Activated gamma-delta T cell treated with anti-CD3 and anti-CD28 coated beads, Interleukin-2, amount 50 U/mL, for 16 hours (primary cell): ENCODE results near the gene ZFTA.

Experiments used
- DNase-seq: peaks from one replicate; pipeline ENCODE4 v3.0.0-alpha.2; 2020; ENCODE audit warnings: low read depth

Gene ZFTA

DNA sequence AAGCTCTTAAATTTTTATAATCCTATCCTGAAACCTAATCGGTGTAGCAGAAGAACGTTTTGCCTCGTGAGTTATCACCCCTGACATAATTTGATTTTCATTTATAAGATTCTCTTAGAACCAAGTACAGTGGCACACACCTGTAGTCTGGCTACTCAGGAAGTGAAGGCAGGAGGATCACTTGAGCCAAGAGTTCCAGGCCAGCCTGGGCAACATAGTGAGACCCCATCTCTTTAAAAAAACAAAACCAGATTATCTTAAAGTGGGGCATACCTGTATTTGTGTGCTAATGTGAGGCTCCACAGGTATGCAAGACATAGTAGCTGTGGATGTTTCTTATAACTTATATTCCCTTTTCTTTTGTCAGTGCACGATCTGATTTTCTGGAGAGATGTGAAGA is 19.0 kb downstream of the ZFTA start:
- DNase-seq = no peak

DNA sequence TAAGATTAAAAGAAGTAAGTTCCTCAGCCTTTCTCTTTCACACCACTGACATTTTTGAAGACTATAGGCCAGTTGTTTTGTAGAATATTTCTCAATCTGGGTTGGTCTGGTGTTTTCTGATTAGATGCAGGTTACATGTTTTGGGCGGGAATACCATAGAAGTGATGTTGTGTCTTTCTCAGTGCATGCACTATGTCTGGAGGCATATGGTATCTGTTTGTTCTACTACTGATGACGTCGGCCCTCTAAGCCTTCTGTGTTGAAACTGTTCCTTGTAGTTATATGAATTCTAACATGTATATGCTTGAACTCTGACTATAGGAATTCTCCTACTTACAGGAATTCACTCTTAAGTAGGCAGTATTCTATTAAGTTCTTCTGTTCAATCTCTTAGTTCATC is 21.6 kb downstream of the ZFTA start:
- no peak for DNase-seq

DNA sequence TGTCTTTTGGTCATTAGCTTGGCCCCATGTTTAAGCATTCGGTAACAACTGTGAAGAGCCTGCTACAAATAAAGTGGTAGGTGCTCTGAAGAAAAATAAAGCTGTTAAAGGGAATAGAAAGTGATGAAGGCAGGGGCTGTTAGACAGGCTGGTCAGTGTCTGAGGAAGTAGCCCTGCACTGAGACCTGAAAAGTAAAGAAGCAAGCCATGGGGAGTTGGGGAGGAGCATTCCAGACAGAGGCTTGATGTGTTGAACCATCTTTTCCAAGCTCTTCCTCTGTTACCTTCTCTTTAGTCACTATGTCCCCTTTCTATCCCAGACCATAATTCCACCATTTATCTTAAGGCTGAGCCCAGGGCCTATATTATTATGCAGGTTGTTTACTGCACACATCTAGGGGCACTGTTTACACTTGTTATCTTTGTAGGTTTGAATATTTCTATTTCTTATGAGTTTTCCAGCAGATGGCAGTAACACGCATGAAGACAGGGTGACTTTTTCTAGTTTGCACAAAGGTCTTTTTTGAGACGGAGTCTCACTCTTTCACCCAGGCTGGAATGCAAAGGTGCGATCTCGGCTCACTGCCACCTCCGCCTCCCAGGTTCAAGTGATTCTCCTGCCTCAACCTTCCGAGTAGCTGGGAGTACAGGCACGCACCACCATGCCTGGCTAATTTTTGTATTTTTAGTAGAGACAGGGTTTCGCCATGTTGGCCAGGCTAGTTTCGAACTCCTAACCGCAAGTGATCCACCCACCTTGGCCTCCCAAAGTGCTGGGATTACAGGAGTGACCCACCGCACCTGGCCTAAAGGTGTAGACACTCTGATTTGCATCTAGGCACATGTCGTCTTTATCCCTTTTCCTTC is 23.0 kb downstream of the ZFTA start:
- no peak for DNase-seq

DNA sequence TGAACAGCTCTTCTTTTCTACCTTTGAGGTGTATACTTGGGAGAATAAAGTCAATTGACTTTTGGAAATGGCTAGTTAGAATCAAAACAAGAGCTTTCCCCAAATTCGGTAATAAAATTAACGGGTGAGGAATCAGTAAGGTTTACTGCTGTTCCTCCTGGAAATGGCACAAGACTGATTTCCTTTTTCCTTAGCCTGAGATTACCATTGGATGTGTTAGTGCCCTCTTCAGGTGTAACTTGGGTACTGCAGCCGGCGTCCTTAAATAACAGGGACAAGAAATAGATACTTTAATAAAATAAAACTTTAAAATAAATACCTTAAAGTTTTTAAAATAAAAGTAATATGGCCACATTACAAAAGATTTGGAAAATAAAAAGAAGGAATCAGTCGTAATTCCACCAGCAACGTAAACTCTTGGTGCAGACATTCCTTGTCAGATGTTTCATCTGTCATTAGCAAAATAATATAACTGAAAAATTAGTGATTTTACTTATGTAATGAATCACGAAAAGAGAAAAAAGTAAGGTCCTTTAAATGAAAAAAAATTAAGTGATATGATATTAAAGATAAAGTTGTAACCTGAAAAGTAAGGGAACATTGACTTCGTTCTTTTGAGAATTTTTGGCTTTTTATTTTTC is 29.7 kb downstream of the ZFTA start:
- peak; percentile 51 for DNase-seq

DNA sequence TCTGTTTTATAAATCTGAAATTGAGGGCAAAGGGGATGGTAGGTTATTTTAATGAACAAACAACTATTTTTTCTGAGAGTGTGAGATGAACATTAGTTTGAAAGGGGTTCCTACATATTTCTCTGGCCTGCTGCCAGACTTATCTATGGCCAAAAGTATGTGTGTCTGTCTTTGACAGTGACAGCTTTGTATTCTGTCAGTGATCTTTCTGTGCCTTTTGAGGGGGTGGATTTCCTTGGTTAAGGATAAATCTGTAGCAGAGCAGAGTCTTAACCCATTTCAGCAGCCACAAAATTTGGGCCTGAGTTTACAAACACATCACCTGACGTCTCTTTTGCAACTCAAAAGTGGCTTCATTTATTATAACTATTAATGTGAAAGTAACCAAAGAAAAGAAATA is 30.9 kb downstream of the ZFTA start:
- no peak for DNase-seq

DNA sequence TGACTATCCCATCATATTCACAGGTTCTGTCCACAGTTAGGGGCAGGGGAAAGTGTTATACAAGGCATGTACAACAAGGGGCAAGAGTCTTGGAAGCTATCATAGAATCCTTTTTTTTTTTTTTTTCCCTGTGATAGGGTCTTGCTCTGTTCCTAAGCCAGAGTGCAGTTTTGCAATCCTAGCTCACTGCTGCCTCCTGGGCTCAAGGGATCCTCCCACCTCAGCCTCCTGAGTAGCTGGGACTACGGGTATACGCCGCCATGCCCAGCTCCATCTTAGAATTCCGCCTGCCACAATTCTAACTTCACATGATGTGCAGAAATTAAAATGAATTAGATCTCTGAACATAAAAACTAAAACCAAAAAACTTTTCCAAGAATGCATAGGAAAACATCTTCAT is 31.7 kb downstream of the ZFTA start:
- DNase-seq = no peak

DNA sequence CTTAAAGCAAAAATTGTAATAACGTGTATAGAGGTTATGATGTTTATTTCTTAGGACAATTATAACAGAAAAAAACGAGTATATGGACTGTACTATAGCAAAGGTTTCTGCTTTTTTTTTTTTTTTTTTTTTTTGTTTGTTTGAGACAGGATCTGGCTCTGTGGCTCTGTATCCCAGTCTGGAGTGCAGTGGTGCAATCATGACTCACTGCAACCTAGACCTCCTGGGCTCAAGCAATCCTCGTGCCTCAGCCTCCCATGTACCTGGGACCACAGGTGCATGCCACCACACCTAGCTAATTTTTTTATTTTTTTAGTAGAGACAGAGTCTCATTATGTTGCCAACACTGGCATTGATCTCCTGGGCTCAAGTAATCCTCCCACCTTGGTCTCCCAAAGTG is 39.2 kb downstream of the ZFTA start:
- DNase-seq = no peak

DNA sequence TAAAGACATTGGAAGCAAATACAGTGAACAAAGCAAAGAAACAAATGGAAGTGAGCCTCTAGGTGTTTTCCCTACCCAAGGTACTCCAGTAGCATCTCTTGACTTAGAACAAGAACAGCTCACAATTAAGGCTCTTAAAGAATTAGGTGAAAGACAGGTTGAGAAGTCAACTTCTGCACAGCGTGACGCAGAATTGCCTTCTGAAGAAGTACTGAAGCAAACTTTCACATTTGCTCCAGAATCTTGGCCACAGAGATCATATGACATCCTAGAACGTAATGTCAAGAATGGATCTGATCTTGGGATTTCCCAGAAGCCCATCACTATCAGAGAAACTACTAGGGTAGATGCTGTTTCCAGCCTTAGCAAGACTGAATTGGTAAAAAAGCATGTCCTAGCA is 48.0 kb downstream of the ZFTA start:
- no peak for DNase-seq

DNA sequence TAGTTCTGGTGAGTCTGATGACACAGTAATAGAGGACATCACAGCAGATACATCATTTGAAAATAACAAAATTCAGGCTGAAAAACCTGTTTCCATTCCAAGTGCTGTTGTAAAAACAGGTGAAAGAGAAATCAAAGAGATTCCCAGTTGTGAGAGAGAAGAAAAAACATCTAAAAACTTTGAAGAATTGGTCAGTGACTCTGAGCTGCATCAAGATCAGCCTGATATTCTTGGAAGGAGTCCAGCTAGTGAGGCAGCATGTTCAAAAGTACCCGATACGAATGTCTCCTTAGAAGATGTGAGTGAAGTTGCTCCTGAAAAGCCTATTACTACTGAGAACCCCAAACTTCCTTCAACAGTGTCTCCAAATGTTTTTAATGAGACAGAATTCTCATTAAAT is 48.6 kb downstream of the ZFTA start:
- no peak for DNase-seq

DNA sequence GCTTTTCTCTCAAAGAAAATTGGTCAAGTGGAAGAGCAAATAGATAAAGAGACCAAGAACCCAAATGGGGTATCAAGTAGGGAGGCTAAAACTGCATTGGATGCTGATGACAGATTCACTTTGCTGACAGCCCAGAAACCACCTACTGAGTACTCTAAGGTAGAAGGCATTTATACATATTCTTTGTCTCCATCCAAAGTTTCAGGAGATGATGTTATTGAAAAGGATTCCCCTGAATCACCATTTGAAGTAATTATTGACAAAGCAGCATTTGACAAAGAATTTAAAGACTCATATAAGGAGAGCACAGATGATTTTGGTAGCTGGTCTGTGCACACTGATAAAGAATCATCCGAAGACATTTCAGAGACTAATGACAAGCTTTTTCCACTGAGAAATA is 49.6 kb downstream of the ZFTA start:
- DNase-seq = no peak
